Measurements from ENCODE around the gene NBPF20. TPM values are rescaled to one million over a fixed set of nuclear protein-coding genes. Genes with fewer than 3 reads are reported as not detected.
"Not testable (repeated sequence)": the region's sequence is repeated elsewhere in the genome, so short reads cannot be mapped to it uniquely, and the experiment has no call there.

NBPF20 gene
- total RNA-seq, 2 donors from 2014 or later: 1.4 to 5.5 TPM

GRCh38 chr1:145445219-145445618, 19.8 kb upstream of the NBPF20 start:
- ATAC-seq; H3K27ac Mint-ChIP-seq; H3K9me3 Mint-ChIP-seq; DNase-seq (ENCODE audit: low spot score in 2 of 2); H3K36me3 Mint-ChIP-seq: not testable (repeated sequence)

DNA sequence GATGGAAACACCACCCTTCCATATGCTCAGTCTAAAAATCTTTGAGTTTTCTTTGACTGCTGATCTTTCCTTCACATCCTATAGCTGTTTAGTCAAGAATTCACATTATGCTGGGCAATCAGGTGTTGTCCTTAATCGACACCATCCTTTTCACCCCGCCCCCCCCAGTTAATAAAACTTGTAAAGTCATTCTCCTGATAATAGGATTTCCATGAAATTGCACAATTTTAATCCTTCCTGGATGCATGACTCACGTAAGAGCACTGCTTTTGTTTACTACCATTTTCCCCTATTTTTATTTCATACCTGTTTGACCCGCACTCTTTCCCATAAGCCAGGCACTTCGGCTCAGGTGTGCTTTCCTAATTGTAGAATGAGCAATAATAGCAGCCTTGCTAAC, 16.9 kb upstream of the NBPF20 start:
- DNase-seq (ENCODE audit: low spot score in 2 of 2); H3K36me3 Mint-ChIP-seq; H3K9me3 Mint-ChIP-seq; H3K27ac Mint-ChIP-seq; ATAC-seq: not testable (repeated sequence)

GRCh38 chr1:145431363-145432256, 6.2 kb upstream of the NBPF20 start:
- H3K27ac Mint-ChIP-seq; DNase-seq (ENCODE audit: low spot score in 2 of 2): not testable (repeated sequence)
- peak in 1 of 2 donors; percentile 41 for ATAC-seq
- Mint-ChIP-seq H3K36me3 (peaks cover 17% of the 10 kb centered on the region in 2 donors), H3K9me3 (peaks cover 11 to 15% of the 10 kb centered on the region in 2 donors)

DNA sequence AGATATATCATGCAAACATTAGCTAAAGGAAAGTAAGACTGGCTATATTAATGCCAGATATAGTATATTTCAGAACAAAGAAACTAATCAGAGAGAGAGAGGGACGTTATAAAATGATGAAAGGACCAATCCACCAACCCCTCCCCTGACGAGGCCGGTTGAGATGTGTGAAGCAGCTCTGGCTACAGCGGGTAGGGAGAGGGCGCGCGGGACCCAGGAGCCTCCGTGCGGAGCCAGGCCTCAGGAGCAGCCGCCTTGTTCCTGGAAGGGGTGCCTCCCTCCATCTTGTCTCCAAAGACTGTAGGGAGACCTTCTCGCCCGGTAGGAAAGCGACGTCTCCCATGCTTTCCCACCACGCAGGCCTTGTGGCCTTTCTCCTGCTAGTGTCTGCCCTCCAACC, 5.4 kb upstream of the NBPF20 start:
- ATAC-seq: peak in 1 of 2 donors; percentile 5
- not testable (repeated sequence) for H3K27ac Mint-ChIP-seq
- peaks cover 17% of the 10 kb centered on the region in 2 donors for H3K36me3 Mint-ChIP-seq

DNA sequence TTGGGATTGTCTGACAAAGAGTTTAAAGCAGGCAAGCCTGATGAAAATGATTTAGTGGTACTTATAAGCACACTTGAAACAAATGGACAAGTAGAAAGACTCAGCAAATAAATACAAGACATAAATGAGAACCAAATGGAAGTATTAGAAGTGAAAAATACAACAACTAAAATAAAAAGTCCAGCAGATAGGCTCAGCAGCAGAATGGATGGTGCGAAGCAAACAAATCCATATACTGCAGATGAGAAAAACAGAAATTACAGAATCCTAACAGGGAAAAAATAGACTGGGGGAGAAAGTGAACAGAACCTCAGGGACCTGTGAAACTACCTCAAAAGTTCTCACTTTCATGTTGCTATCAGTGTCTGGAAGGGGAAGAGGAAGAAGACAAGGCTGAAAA, 3.9 kb upstream of the NBPF20 start:
- not testable (repeated sequence) for ATAC-seq; DNase-seq (ENCODE audit: low spot score in 2 of 2); H3K27ac Mint-ChIP-seq
- H3K36me3 Mint-ChIP-seq: peaks cover 22 to 25% of the 10 kb centered on the region in 2 donors
- peaks cover 11 to 15% of the 10 kb centered on the region in 2 donors for H3K9me3 Mint-ChIP-seq

More for the DNA sequence above, 5.4 kb upstream of the NBPF20 start:
- peaks cover 11 to 15% of the 10 kb centered on the region in 2 donors for H3K9me3 Mint-ChIP-seq
- not testable (repeated sequence) for DNase-seq (ENCODE audit: low spot score in 2 of 2)

GRCh38 chr1:145424612-145425435, 579 bp downstream of the NBPF20 start:
- peak; percentile 48 to 73 for DNase-seq (ENCODE audit: low spot score in 2 of 2)
- Mint-ChIP-seq H3K27ac (peak overlapping the region in 1 of 2 donors; percentile 87), H3K36me3 (peaks cover 15 to 20% of the 10 kb centered on the region in 2 donors)
- not testable (repeated sequence) for H3K9me3 Mint-ChIP-seq
- ATAC-seq: peak; percentile 79 to 80

GRCh38 chr1:145415149-145415548, 10.3 kb downstream of the NBPF20 start:
- not testable (repeated sequence) for DNase-seq (ENCODE audit: low spot score in 2 of 2); H3K9me3 Mint-ChIP-seq; H3K27ac Mint-ChIP-seq; H3K36me3 Mint-ChIP-seq; ATAC-seq

- not testable (repeated sequence) for H3K27ac Mint-ChIP-seq, H3K36me3 Mint-ChIP-seq, ATAC-seq
These were observed 18.1 kb downstream of the NBPF20 start for GRCh38 chr1:145407266-145407665.

DNA sequence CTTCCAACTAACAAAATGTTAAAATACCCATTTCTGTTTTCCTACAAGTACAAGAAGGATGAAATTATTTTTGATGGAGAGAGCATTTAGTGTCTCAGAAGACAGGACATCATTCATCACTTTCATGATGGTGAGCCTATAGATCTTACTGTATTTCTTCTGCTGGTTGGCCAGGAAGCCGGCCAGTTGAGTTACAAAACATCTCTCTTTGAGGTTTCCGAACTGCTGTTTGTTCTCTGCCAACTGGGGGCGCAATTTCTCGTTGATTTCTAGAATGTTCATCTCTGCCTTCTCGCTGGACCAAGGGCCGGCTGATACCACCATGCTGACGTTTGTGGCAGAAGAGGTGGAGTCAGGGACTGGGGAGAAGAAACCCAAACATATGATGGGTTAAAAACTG, 20.5 kb downstream of the NBPF20 start:
- H3K27ac Mint-ChIP-seq; DNase-seq (ENCODE audit: low spot score in 2 of 2); ATAC-seq; H3K36me3 Mint-ChIP-seq; H3K9me3 Mint-ChIP-seq: not testable (repeated sequence)

More at GRCh38 chr1:145407266-145407665, 18.1 kb downstream of the NBPF20 start:
- DNase-seq (ENCODE audit: low spot score in 2 of 2); H3K9me3 Mint-ChIP-seq: not testable (repeated sequence)

DNA sequence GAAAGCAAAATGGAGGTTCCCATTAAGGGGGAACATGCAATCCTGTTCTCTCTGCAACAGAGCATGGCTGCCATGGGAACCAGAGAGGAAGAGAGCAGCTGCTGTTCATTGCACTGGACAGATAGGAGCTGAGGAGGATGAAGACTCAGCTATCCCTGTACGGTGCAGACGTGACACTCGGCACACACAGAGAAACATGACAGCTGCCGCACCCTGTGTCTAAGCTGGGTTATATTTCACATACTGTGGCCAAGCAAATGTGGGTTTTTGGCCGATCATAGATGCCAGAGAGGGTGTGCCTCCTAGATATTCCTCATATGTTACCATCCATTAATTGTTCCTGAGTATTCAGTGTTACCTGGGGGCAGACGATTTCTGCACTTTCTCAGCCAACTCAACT, 24.7 kb downstream of the NBPF20 start:
- H3K36me3 Mint-ChIP-seq; ATAC-seq; DNase-seq (ENCODE audit: low spot score in 2 of 2); H3K27ac Mint-ChIP-seq; H3K9me3 Mint-ChIP-seq: not testable (repeated sequence)

Other genes starting within 250 kb of the NBPF20 start
- not detected for gene PPIAL4D, start 183.4 kb downstream of the NBPF20 start, total RNA-seq
- gene GPR89A, start 182.4 kb upstream of the NBPF20 start, total RNA-seq: 10 to 100 TPM; 21.4 to 31.3 TPM

Measured in activated naive CD4-positive, alpha-beta T cell treated with anti-CD3 and anti-CD28 coated beads, Interleukin-2, amount 50 U/mL, for 72 hours (primary cell).